Measurements from ENCODE around the gene GH2.
"Not testable (repeated sequence)": the region's sequence is repeated elsewhere in the genome, so short reads cannot be mapped to it uniquely, and the experiment has no call there.

GH2 gene

GRCh38 chr17:63874061-63874626, 7.6 kb downstream of the GH2 start:
- H3K27me3 Mint-ChIP-seq; H3K27ac Mint-ChIP-seq; H3K4me3 Mint-ChIP-seq; H3K36me3 Mint-ChIP-seq; DNase-seq (ENCODE audit: low spot score in 2 of 2); H3K9me3 Mint-ChIP-seq: not testable (repeated sequence)
- peak; percentile 54 for ATAC-seq (ENCODE audit: low read depth)
- peaks cover 15% of the 10 kb centered on the region for H3K4me1 Mint-ChIP-seq

GRCh38 chr17:63873577-63873976, 8.2 kb downstream of the GH2 start, which contains the start of gene CSH2:
TSS of gene CSH2 (minus strand) at chr17:63873677. CDS start at chr17:63873614, 63 bp downstream.
- H3K27me3 Mint-ChIP-seq; H3K36me3 Mint-ChIP-seq; H3K9me3 Mint-ChIP-seq; H3K27ac Mint-ChIP-seq; H3K4me3 Mint-ChIP-seq; ATAC-seq (ENCODE audit: low read depth); DNase-seq (ENCODE audit: low spot score in 2 of 2): not testable (repeated sequence)
- H3K4me1 Mint-ChIP-seq, result peaks cover 10% of the 10 kb centered on the region

GRCh38 chr17:63871646-63872365, 9.9 kb downstream of the GH2 start:
- not testable (repeated sequence) for H3K27ac Mint-ChIP-seq; H3K36me3 Mint-ChIP-seq; DNase-seq (ENCODE audit: low spot score in 2 of 2); H3K4me3 Mint-ChIP-seq; ATAC-seq (ENCODE audit: low read depth); H3K9me3 Mint-ChIP-seq; H3K4me1 Mint-ChIP-seq; H3K27me3 Mint-ChIP-seq

GRCh38 chr17:63870292-63870665, 11.5 kb downstream of the GH2 start:
- not testable (repeated sequence) for H3K27me3 Mint-ChIP-seq; DNase-seq (ENCODE audit: low spot score in 2 of 2); ATAC-seq (ENCODE audit: low read depth); H3K36me3 Mint-ChIP-seq; H3K9me3 Mint-ChIP-seq; H3K4me3 Mint-ChIP-seq; H3K27ac Mint-ChIP-seq; H3K4me1 Mint-ChIP-seq

GRCh38 chr17:63869491-63870291, 12.1 kb downstream of the GH2 start:
- H3K4me3 Mint-ChIP-seq; H3K27me3 Mint-ChIP-seq; H3K27ac Mint-ChIP-seq; H3K36me3 Mint-ChIP-seq; H3K9me3 Mint-ChIP-seq; H3K4me1 Mint-ChIP-seq; DNase-seq (ENCODE audit: low spot score in 2 of 2); ATAC-seq (ENCODE audit: low read depth): not testable (repeated sequence)

GRCh38 chr17:63866625-63867024, 15.1 kb downstream of the GH2 start:
- not testable (repeated sequence) for H3K27me3 Mint-ChIP-seq; ATAC-seq (ENCODE audit: low read depth); H3K9me3 Mint-ChIP-seq; H3K4me3 Mint-ChIP-seq; H3K27ac Mint-ChIP-seq; DNase-seq (ENCODE audit: low spot score in 2 of 2); H3K4me1 Mint-ChIP-seq; H3K36me3 Mint-ChIP-seq

- Mint-ChIP-seq H3K27me3 (peaks cover 5% of the 10 kb centered on the region), H3K9me3 (no peaks in the 10 kb centered on the region), H3K36me3 (no peaks in the 10 kb centered on the region)
Measured at GRCh38 chr17:63859257-63859656, 22.5 kb downstream of the GH2 start.

GRCh38 chr17:63856425-63856824, 25.3 kb downstream of the GH2 start:
- H3K27me3 Mint-ChIP-seq, result not testable (repeated sequence)

More at GRCh38 chr17:63859257-63859656, 22.5 kb downstream of the GH2 start:
- DNase-seq (ENCODE audit: low spot score in 2 of 2) (no peak), ATAC-seq (ENCODE audit: low read depth) (no peak)
- Mint-ChIP-seq H3K27ac (no peak overlapping the region), H3K4me1 (no peaks in the 10 kb centered on the region), H3K4me3 (no peak overlapping the region)

GRCh38 chr17:63855185-63855584, 26.6 kb downstream of the GH2 start:
- DNase-seq (ENCODE audit: low spot score in 2 of 2) (no peak), ATAC-seq (ENCODE audit: low read depth) (no peak)
- H3K27ac Mint-ChIP-seq, result no peak overlapping the region
- no peaks in the 10 kb centered on the region for H3K36me3 Mint-ChIP-seq
- no peaks in the 10 kb centered on the region for H3K9me3 Mint-ChIP-seq
- H3K4me1 Mint-ChIP-seq, result no peaks in the 10 kb centered on the region
- peaks cover 2% of the 10 kb centered on the region for H3K27me3 Mint-ChIP-seq
- no peak overlapping the region for H3K4me3 Mint-ChIP-seq

More at GRCh38 chr17:63856425-63856824, 25.3 kb downstream of the GH2 start:
- H3K9me3 Mint-ChIP-seq; ATAC-seq (ENCODE audit: low read depth); H3K4me3 Mint-ChIP-seq; H3K27ac Mint-ChIP-seq; H3K36me3 Mint-ChIP-seq; H3K4me1 Mint-ChIP-seq; DNase-seq (ENCODE audit: low spot score in 2 of 2): not testable (repeated sequence)

GRCh38 chr17:63854709-63855108, 27.0 kb downstream of the GH2 start:
- no peaks in the 10 kb centered on the region for H3K27me3 Mint-ChIP-seq
- no peak for ATAC-seq (ENCODE audit: low read depth)
- H3K4me3 Mint-ChIP-seq, result no peak overlapping the region
- H3K36me3 Mint-ChIP-seq, result no peaks in the 10 kb centered on the region
- no peaks in the 10 kb centered on the region for H3K4me1 Mint-ChIP-seq
- H3K27ac Mint-ChIP-seq, result no peak overlapping the region
- H3K9me3 Mint-ChIP-seq, result no peaks in the 10 kb centered on the region
- no peak for DNase-seq (ENCODE audit: low spot score in 2 of 2)

- DNase-seq (ENCODE audit: low spot score in 2 of 2) (no peak), ATAC-seq (ENCODE audit: low read depth) (no peak)
- H3K27ac Mint-ChIP-seq, result no peak overlapping the region
- H3K27me3 Mint-ChIP-seq, result no peaks in the 10 kb centered on the region
- no peaks in the 10 kb centered on the region for H3K9me3 Mint-ChIP-seq
- H3K36me3 Mint-ChIP-seq, result no peaks in the 10 kb centered on the region
- peaks cover 6% of the 10 kb centered on the region for H3K4me1 Mint-ChIP-seq
- H3K4me3 Mint-ChIP-seq, result no peak overlapping the region
Measured at GRCh38 chr17:63853260-63853659, 28.5 kb downstream of the GH2 start.

- Mint-ChIP-seq H3K27me3 (no peaks in the 10 kb centered on the region), H3K36me3 (no peaks in the 10 kb centered on the region), H3K9me3 (no peaks in the 10 kb centered on the region), H3K4me1 (peaks cover 13% of the 10 kb centered on the region), H3K27ac (no peak overlapping the region), H3K4me3 (no peak overlapping the region)
- DNase-seq (ENCODE audit: low spot score in 2 of 2) (no peak), ATAC-seq (ENCODE audit: low read depth) (no peak)
Measured at GRCh38 chr17:63850401-63850800, 31.3 kb downstream of the GH2 start.

- no peaks in the 10 kb centered on the region for H3K9me3 Mint-ChIP-seq
- DNase-seq (ENCODE audit: low spot score in 2 of 2) (peak; percentile 98 to 99), ATAC-seq (ENCODE audit: low read depth) (peak; percentile 94)
- H3K27ac Mint-ChIP-seq, result peak overlapping the region; percentile 96
- H3K27me3 Mint-ChIP-seq, result no peaks in the 10 kb centered on the region
- no peaks in the 10 kb centered on the region for H3K36me3 Mint-ChIP-seq
- H3K4me3 Mint-ChIP-seq, result peak overlapping the region; percentile 91
- H3K4me1 Mint-ChIP-seq, result peaks cover 13% of the 10 kb centered on the region
Measured at GRCh38 chr17:63848834-63849689, 32.7 kb downstream of the GH2 start.

Measured in memory B cell (primary cell).